Thyroid gland (tissue), 4 donors: ENCODE measurements around the gene TM7SF3.

Experiments used
- POLR2A ChIP-seq, 2 donors: fragments of 450-650 bp; IDR thresholded peaks; one replicate each; pipeline ENCODE4 v1.6.1; 2017; ENCODE audit warnings: antibody characterized with exemption in 2 of 2, mild to moderate bottlenecking in 2 of 2, moderate library complexity in 1 of 2
- TF ChIP-seq, protein P1 (sequence below), 6 experiments: fragments of 200-600 bp in 3 of 6; fragments of 450-650 bp in 3 of 6; sonication (generic) in 3 of 6; IDR thresholded peaks; one replicate each; pipeline ENCODE4 v1.5.1; 2016 to 2019; ENCODE audit warnings: antibody characterized with exemption in 6 of 6, mild to moderate bottlenecking in 2 of 6, inconsistent platforms in 1 of 6, moderate library complexity in 1 of 6

DNA sequence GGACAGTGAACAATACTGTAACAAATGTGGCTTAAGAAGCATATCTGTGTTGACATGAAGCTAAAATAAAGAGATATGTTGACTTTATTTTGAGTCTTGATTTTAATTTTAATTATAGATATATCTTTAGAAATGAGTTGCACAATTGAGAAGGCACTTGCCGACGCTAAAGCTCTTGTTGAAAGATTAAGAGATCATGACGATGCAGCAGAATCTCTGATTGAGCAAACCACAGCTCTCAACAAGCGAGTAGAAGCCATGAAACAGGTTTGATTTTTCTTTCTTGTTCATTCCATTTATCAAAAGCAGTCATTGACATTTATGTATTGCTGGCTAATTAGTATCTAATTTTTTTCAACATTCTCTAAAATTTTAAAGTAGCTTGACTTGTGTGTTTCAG lies 60.2 kb downstream of the TM7SF3 start:
- TF ChIP-seq, protein P1, sequence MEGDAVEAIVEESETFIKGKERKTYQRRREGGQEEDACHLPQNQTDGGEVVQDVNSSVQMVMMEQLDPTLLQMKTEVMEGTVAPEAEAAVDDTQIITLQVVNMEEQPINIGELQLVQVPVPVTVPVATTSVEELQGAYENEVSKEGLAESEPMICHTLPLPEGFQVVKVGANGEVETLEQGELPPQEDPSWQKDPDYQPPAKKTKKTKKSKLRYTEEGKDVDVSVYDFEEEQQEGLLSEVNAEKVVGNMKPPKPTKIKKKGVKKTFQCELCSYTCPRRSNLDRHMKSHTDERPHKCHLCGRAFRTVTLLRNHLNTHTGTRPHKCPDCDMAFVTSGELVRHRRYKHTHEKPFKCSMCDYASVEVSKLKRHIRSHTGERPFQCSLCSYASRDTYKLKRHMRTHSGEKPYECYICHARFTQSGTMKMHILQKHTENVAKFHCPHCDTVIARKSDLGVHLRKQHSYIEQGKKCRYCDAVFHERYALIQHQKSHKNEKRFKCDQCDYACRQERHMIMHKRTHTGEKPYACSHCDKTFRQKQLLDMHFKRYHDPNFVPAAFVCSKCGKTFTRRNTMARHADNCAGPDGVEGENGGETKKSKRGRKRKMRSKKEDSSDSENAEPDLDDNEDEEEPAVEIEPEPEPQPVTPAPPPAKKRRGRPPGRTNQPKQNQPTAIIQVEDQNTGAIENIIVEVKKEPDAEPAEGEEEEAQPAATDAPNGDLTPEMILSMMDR (IDR thresholded peaks at IDR 0.05): no peak
- TF ChIP-seq POLR2A (IDR thresholded peaks at IDR 0.05): no peak
